Erythroblast (primary cell): ENCODE measurements around the gene MZB1.

ENCODE experiments used
- GATA1 ChIP-seq: IDR thresholded peaks from 2 replicates; pipeline ENCODE4 v1.6.1; 2011; ENCODE audit warnings: low read depth, mild to moderate bottlenecking, control low read depth, low read length, moderate library complexity
- POLR2A ChIP-seq: IDR thresholded peaks from 2 replicates; pipeline ENCODE4 v1.6.1; 2011; ENCODE audit warnings: mild to moderate bottlenecking, low read length

DNA sequence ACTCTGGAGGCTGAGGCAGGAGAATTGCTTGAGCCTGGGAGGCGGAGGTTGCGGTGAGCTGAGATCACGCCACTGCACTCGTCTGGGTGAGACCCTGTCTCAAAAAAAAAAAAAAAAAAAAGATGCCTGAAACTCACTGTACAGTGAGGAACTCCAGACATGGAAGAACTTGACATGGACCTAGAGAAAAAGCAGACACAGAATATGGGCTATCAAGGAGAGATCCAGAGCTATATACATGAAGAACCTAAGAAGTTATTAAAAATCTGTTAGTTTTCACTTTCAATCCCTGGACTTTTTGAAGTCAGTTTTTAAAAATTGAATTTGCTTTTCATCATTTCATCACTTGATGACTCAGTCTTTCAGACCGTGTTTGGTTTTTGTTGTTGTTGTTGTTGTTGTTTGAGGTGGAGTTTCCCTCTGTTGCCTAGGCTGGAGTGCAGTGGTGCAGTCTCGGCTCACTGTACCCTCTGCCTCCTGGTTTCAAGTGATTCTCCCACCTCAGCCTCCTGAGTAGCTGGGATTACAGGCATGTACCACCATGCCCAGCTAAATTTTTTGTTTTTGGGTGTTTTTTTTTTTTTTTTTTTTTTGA lies 27.8 kb downstream of the MZB1 start:
- TF ChIP-seq POLR2A, result no peak
- no peak for TF ChIP-seq GATA1
